ENCODE measurements around the gene MT2A. TPM values are rescaled to one million over a fixed set of nuclear protein-coding genes. Genes with fewer than 3 reads are reported as not detected.

Gene MT2A
- total RNA-seq, 1 donor from 2014 or later, result 5.7 TPM

DNA sequence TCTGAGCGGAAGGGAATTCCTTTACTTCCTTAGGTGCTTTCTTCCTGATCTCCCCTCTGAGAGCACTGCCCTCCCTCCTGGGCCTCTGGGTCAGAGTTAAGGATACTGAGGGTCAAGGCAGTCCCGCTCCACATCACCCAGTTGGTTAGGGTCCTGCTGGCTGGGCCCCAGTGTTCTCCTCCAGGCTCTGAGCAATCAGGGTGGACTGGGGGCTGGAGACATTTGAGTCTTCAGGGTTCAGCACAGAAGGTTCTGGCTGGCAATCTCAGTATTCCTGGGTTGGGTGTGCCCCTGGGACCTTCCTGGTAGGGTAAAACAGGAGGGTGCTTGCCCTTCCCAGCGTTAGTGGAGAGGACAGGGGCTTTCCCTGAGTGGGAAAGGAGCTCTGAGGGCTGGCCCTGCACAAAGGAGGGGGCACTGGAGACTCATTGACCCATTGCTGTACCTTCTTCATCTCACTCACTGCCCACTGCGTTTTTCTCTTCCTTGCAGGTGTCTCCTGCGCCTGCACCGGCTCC, 24.5 kb downstream of the MT2A start:
- H3K27ac Mint-ChIP-seq, result no peak overlapping the region
- no peaks in the 10 kb centered on the region for H3K9me3 Mint-ChIP-seq
- no peaks in the 10 kb centered on the region for H3K36me3 Mint-ChIP-seq
- DNase-seq (ENCODE audit: low spot score in 2 of 2, unreplicated experiment in 2 of 2), result no peak
- peaks cover 14% of the 10 kb centered on the region for H3K4me1 Mint-ChIP-seq
- H3K27me3 Mint-ChIP-seq (ENCODE audit: low read depth), result peaks cover 94% of the 10 kb centered on the region
- TF ChIP-seq, protein P1, sequence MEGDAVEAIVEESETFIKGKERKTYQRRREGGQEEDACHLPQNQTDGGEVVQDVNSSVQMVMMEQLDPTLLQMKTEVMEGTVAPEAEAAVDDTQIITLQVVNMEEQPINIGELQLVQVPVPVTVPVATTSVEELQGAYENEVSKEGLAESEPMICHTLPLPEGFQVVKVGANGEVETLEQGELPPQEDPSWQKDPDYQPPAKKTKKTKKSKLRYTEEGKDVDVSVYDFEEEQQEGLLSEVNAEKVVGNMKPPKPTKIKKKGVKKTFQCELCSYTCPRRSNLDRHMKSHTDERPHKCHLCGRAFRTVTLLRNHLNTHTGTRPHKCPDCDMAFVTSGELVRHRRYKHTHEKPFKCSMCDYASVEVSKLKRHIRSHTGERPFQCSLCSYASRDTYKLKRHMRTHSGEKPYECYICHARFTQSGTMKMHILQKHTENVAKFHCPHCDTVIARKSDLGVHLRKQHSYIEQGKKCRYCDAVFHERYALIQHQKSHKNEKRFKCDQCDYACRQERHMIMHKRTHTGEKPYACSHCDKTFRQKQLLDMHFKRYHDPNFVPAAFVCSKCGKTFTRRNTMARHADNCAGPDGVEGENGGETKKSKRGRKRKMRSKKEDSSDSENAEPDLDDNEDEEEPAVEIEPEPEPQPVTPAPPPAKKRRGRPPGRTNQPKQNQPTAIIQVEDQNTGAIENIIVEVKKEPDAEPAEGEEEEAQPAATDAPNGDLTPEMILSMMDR (IDR thresholded peaks at IDR 0.05; ENCODE audit: unreplicated experiment), result no peak
- peak overlapping the region; percentile 56 for H3K4me3 Mint-ChIP-seq

DNA sequence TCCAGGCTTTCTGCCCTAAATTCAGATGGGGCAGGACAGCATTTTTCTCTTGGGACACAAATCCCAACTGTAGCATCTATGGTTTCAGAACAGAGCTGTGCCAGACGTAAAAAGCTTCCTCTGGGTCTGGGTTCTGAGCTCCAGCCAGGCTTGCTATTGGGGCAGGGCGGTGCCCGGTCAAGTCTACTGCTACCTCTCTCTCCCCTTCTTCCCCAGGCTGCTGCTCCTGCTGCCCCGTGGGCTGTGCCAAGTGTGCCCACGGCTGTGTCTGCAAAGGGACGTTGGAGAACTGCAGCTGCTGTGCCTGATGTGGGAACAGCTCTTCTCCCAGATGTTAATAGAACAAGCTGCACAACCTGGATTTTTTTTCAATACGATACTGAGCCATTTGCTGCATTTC, 25.2 kb downstream of the MT2A start:
- H3K27me3 Mint-ChIP-seq (ENCODE audit: low read depth), result peaks cover 99% of the 10 kb centered on the region
- no peak overlapping the region for H3K4me3 Mint-ChIP-seq
- H3K36me3 Mint-ChIP-seq, result no peaks in the 10 kb centered on the region

GRCh38 chr16:56634715-56635440, 26.5 kb downstream of the MT2A start:
- no peak overlapping the region for H3K27ac Mint-ChIP-seq
- H3K9me3 Mint-ChIP-seq, result no peaks in the 10 kb centered on the region
- TF ChIP-seq, protein P1 (IDR thresholded peaks at IDR 0.05; ENCODE audit: unreplicated experiment), result no peak
- DNase-seq (ENCODE audit: low spot score in 2 of 2, unreplicated experiment in 2 of 2), result no peak
- no peaks in the 10 kb centered on the region for H3K36me3 Mint-ChIP-seq
- peak overlapping the region; percentile 43 for H3K4me3 Mint-ChIP-seq
- peaks cover 99% of the 10 kb centered on the region for H3K27me3 Mint-ChIP-seq (ENCODE audit: low read depth)
- H3K4me1 Mint-ChIP-seq, result peaks cover 18% of the 10 kb centered on the region

More for the DNA sequence above, 25.2 kb downstream of the MT2A start:
- Mint-ChIP-seq H3K4me1 (peaks cover 17% of the 10 kb centered on the region), H3K9me3 (no peaks in the 10 kb centered on the region), H3K27ac (no peak overlapping the region)
- TF ChIP-seq, protein P1 (IDR thresholded peaks at IDR 0.05; ENCODE audit: unreplicated experiment), result no peak
- DNase-seq (ENCODE audit: low spot score in 2 of 2, unreplicated experiment in 2 of 2), result no peak

GRCh38 chr16:56635441-56635967, 27.1 kb downstream of the MT2A start:
- TF ChIP-seq, protein P1 (IDR thresholded peaks at IDR 0.05; ENCODE audit: unreplicated experiment), result no peak
- Mint-ChIP-seq H3K27ac (no peak overlapping the region), H3K36me3 (no peaks in the 10 kb centered on the region), H3K4me3 (no peak overlapping the region), H3K9me3 (no peaks in the 10 kb centered on the region), H3K27me3 (ENCODE audit: low read depth) (peaks cover 99% of the 10 kb centered on the region), H3K4me1 (peaks cover 18% of the 10 kb centered on the region)
- no peak for DNase-seq (ENCODE audit: low spot score in 2 of 2, unreplicated experiment in 2 of 2)

- no peaks in the 10 kb centered on the region for H3K36me3 Mint-ChIP-seq
- H3K27me3 Mint-ChIP-seq (ENCODE audit: low read depth), result peaks cover 99% of the 10 kb centered on the region
- no peak overlapping the region for H3K27ac Mint-ChIP-seq
- no peak overlapping the region for H3K4me3 Mint-ChIP-seq
- TF ChIP-seq, protein P1 (IDR thresholded peaks at IDR 0.05; ENCODE audit: unreplicated experiment), result no peak
- H3K4me1 Mint-ChIP-seq, result peaks cover 17% of the 10 kb centered on the region
- no peak for DNase-seq (ENCODE audit: low spot score in 2 of 2, unreplicated experiment in 2 of 2)
- no peaks in the 10 kb centered on the region for H3K9me3 Mint-ChIP-seq
Measured at GRCh38 chr16:56636616-56637413, 28.4 kb downstream of the MT2A start.

All from mesothelial cell of epicardium (in vitro differentiated cells).